ENCODE results near the gene SDC4.

The SDC4 gene

DNA sequence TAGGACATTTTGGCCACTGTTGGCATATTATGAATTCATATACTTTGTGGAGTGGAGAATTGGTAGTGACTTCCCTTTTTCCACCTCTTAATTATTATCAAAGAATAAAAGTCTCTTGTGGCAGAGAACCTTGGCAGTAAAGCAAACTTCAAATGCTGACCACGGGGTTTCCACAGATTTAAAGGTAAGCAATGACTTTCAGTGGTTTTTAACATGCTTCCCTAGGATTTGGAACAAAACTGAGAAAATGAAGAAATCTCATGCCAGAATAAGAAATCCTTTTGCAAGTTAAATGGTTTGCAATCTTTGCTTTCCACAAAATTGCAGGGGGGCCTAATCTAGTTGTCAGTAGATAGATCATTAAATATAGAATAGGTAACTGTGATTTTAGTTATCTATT, 2.0 kb upstream of the SDC4 start:
- DNase-seq (ENCODE audit: insufficient read length) (no peak), FAIRE-seq (no peak)
- TF ChIP-seq POLR2AphosphoS5 (IDR thresholded peaks at IDR 0.05; ENCODE audit: low read depth, low read length) (no peak), POLR2A (IDR thresholded peaks at IDR 0.05; ENCODE audit: low read depth, low read length) (no peak), TAF1 (IDR thresholded peaks at IDR 0.05; ENCODE audit: borderline replicate concordance, low read depth, low read length) (no peak)

DNA sequence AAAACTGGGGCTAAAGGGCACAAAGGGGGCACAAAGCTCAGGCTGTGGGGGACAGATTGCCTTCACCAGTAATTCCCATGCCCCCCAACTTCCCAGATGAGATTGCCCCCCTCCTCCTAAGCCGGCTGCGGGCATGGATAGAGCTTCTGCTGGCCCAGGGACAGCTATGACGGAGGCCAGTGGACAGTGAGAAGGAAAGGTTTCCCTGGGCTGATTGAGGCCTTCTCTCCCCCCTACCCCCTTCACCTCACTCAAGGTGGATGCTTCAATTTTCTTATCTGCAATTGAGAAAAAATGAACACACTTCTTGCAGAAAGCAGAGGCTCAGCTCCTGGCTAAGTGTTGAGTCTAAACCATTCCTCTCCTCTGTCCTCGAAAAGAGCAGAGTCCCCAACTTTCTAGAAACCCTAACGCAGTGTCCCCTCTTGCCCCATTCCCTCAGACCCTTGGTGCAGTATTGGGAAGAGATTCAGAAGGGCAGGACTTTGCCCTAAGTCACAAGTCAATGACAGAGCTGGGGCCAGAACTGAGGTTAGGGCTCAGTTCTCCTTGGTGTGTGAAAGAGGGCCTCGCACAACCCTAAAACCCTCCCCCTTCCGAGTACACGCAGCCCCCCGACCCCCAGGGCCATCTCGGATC, 808 bp downstream of the SDC4 start:
- TF ChIP-seq POLR2A (IDR thresholded peaks at IDR 0.05; ENCODE audit: low read depth, low read length), result no peak
- no peak for TF ChIP-seq POLR2AphosphoS5 (IDR thresholded peaks at IDR 0.05; ENCODE audit: low read depth, low read length)
- no peak for TF ChIP-seq TAF1 (IDR thresholded peaks at IDR 0.05; ENCODE audit: borderline replicate concordance, low read depth, low read length)
- FAIRE-seq, result no peak
- DNase-seq (ENCODE audit: insufficient read length), result no peak

DNA sequence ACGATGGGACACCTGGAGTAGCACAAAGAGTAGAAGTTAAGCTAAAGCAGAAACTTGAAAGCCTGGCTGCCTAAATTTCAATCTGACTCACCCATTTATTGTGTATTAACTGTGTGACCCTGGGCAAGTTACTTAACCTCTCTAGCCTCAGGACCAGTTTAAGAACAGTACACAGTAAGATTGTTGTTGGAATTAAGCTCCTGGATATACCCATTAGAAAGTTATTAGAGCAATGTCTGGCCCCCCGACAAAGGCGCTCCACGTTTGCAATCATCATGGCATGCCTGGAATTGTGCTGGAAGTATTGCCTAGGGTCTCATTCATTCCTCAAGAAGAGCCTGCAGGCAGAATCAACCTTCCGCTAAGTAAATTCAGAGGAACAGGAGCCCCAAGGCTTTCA, 1.4 kb downstream of the SDC4 start:
- FAIRE-seq (no peak), DNase-seq (ENCODE audit: insufficient read length) (no peak)
- no peak for TF ChIP-seq POLR2A (IDR thresholded peaks at IDR 0.05; ENCODE audit: low read depth, low read length)
- TF ChIP-seq POLR2AphosphoS5 (IDR thresholded peaks at IDR 0.05; ENCODE audit: low read depth, low read length), result no peak
- no peak for TF ChIP-seq TAF1 (IDR thresholded peaks at IDR 0.05; ENCODE audit: borderline replicate concordance, low read depth, low read length)

DNA sequence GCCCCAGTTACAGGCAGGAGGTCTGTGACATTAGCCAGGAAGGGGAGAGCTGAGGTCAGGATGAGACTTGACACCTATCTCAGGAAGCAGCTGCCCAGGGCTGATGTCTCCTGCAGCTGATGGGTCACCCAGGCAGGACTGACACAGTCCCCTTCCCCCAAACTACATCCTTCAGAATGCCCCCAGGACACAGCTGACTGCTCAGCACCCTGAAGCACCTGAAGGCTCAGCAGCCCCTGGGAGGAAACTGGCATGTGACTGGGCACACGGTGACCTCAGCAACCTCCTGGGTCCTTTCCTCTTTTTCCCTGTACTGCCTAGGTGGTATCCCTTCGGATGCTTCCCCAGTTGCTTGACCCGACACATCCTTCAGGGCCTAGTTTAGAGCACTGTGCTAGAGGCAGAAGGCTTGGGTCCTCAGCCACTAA, 1.9 kb downstream of the SDC4 start:
- TF ChIP-seq POLR2A (IDR thresholded peaks at IDR 0.05; ENCODE audit: low read depth, low read length) (no peak), POLR2AphosphoS5 (IDR thresholded peaks at IDR 0.05; ENCODE audit: low read depth, low read length) (no peak), TAF1 (IDR thresholded peaks at IDR 0.05; ENCODE audit: borderline replicate concordance, low read depth, low read length) (no peak)
- DNase-seq (ENCODE audit: insufficient read length) (no peak), FAIRE-seq (no peak)

- TF ChIP-seq TAF1 (IDR thresholded peaks at IDR 0.05; ENCODE audit: borderline replicate concordance, low read depth, low read length) (no peak), POLR2A (IDR thresholded peaks at IDR 0.05; ENCODE audit: low read depth, low read length) (no peak), POLR2AphosphoS5 (IDR thresholded peaks at IDR 0.05; ENCODE audit: low read depth, low read length) (no peak)
- DNase-seq (ENCODE audit: insufficient read length) (no peak), FAIRE-seq (no peak)
Measured at GRCh38 chr20:45345104-45345936, 2.9 kb downstream of the SDC4 start.

GRCh38 chr20:45344168-45344860, 3.9 kb downstream of the SDC4 start:
- DNase-seq (ENCODE audit: insufficient read length) (no peak), FAIRE-seq (no peak)
- TF ChIP-seq POLR2A (IDR thresholded peaks at IDR 0.05; ENCODE audit: low read depth, low read length), result no peak
- no peak for TF ChIP-seq TAF1 (IDR thresholded peaks at IDR 0.05; ENCODE audit: borderline replicate concordance, low read depth, low read length)
- no peak for TF ChIP-seq POLR2AphosphoS5 (IDR thresholded peaks at IDR 0.05; ENCODE audit: low read depth, low read length)

DNA sequence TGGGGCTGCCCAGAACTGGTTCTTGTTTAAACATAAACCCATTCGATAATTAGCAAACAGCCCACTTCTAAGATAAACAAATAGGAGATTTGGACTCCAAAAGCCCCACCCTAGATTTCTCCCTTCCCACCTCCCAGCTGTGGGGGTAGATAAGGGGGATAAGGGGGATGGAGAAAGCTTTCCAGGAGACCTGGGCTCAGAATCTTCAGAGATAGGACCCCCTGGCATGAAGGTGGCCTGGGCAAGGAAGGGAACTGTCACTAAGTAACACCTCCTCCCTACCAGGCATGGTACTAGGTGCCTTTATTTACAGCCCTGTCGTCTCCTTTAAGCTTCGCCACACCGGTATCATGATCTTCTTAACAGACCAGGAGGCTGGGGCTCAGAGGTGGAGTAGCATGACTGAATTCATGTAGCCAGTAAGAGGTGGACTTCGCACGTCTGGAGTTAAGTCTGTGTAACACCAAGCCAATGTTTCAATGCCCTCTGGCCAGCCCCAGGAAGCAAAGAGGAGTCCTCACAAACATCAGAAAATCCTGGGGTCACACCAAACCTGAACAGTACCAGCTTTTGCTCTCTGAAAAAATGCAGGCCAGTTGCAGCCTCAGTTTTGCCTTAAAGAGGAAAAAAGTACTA, 4.6 kb downstream of the SDC4 start:
- no peak for DNase-seq (ENCODE audit: insufficient read length)
- TF ChIP-seq POLR2A (IDR thresholded peaks at IDR 0.05; ENCODE audit: low read depth, low read length) (no peak), POLR2AphosphoS5 (IDR thresholded peaks at IDR 0.05; ENCODE audit: low read depth, low read length) (no peak), TAF1 (IDR thresholded peaks at IDR 0.05; ENCODE audit: borderline replicate concordance, low read depth, low read length) (no peak)
- no peak for FAIRE-seq

DNA sequence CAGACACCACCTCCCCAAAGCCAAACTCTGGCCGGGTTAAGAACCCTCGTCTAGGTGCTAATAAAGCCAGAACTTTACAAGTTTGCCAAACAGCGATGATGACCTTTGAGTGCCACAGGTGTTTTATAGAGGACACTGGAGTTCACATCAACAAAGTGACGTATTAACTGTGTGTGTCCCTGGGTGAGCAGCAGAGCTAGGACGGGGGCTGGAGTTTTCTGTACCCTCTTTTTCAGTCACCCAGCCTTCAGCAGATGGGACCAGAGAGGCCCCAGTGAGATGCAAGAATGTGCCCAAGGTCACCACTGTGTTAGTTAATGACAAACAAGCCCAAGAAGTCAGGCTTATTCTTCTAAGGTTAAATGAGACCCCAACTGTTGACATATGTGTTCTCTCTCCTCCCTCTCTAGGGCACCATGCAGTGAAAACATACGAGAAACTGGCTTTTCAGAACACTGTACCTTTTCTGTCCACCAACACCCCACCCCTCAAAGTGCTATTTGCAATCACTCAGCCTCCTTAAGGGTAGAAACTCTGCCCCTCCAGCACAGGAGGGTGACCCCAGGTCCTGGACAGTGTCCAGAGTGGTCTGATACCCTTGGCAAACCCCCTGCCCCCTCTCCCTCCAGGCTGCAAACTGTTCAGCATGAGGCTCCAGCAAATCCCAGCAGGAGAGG, 5.2 kb downstream of the SDC4 start:
- DNase-seq (ENCODE audit: insufficient read length) (no peak), FAIRE-seq (no peak)
- TF ChIP-seq POLR2AphosphoS5 (IDR thresholded peaks at IDR 0.05; ENCODE audit: low read depth, low read length) (no peak), POLR2A (IDR thresholded peaks at IDR 0.05; ENCODE audit: low read depth, low read length) (no peak), TAF1 (IDR thresholded peaks at IDR 0.05; ENCODE audit: borderline replicate concordance, low read depth, low read length) (no peak)

GRCh38 chr20:45341939-45342854, 6.0 kb downstream of the SDC4 start:
- FAIRE-seq (no peak), DNase-seq (ENCODE audit: insufficient read length) (no peak)
- TF ChIP-seq POLR2AphosphoS5 (IDR thresholded peaks at IDR 0.05; ENCODE audit: low read depth, low read length) (no peak), TAF1 (IDR thresholded peaks at IDR 0.05; ENCODE audit: borderline replicate concordance, low read depth, low read length) (no peak), POLR2A (IDR thresholded peaks at IDR 0.05; ENCODE audit: low read depth, low read length) (no peak)

DNA sequence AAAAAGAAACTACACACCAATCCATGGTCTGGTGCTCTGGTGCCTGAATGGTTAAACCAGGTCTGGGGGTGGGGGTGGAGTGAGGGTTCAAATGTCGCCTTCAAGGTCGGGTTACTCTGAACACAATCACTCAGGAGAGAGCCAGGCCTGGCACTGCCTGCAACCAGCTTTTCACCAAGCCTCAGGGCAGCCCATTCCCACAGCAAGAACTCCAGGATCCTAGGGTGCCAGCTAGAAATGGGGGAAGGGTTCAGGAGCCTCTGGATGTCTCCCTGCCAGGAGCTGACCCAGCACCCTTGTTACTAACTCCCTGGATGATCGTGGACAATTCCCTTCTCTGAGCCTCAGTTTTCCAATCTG, 6.7 kb downstream of the SDC4 start:
- DNase-seq (ENCODE audit: insufficient read length) (no peak), FAIRE-seq (no peak)
- TF ChIP-seq POLR2AphosphoS5 (IDR thresholded peaks at IDR 0.05; ENCODE audit: low read depth, low read length) (no peak), POLR2A (IDR thresholded peaks at IDR 0.05; ENCODE audit: low read depth, low read length) (no peak), TAF1 (IDR thresholded peaks at IDR 0.05; ENCODE audit: borderline replicate concordance, low read depth, low read length) (no peak)
